ENCODE data around the gene CBX8. TPM values are rescaled to one million over a fixed set of nuclear protein-coding genes. Genes with fewer than 3 reads are reported as not detected.

CBX8 gene
- total RNA-seq, 1 experiment from 2014 or later, result 2.0 TPM

GRCh38 chr17:79832218-79833109, 35.6 kb upstream of the CBX8 start:
- CTCF ChIA-PET, result interaction anchor here (0.7 to 10.3 kb wide), 12 partner anchors 8 to 110 kb away, joined by 3 to 464 read pairs (median 4); partner anchors contain the start of gene CBX2
- Mint-ChIP-seq H3K27me3 (ENCODE audit: low read depth) (peaks cover 98% of the 10 kb centered on the region), H3K36me3 (no peaks in the 10 kb centered on the region; the same call in 1 of the 2 replicates), H3K9me3 (no peaks in the 10 kb centered on the region), H3K27ac (no peak overlapping the region; the same call in 1 of the 2 replicates), H3K4me3 (peak overlapping the region; percentile 65), H3K4me1 (peaks cover 38% of the 10 kb centered on the region)
- POLR2A ChIA-PET, result interaction anchor here (0.6 to 3.0 kb wide), 7 partner anchors 15 to 70 kb away, joined by 3 to 11 read pairs (median 5); partner anchors contain the start of gene CBX8
- no peak for ATAC-seq
- TF ChIP-seq ZNF423 (CRISPR knock-in tag; IDR thresholded peaks at IDR 0.05), result peak; percentile 66
- no peak for TF ChIP-seq JUN (CRISPR knock-in tag; IDR thresholded peaks at IDR 0.05)
- TF ChIP-seq AR (CRISPR knock-in tag; IDR thresholded peaks at IDR 0.05), result no peak
- peak; percentile 52; the same call in 1 of the 2 replicates for TF ChIP-seq GABPB1 (CRISPR knock-in tag; IDR thresholded peaks at IDR 0.05)
- no peak for TF ChIP-seq RELA (CRISPR knock-in tag; IDR thresholded peaks at IDR 0.05; ENCODE audit: borderline replicate concordance)
- 0 out of 2 replicates have a peak, but pooled peaks have one; percentile 40 for TF ChIP-seq FOXP4 (CRISPR knock-in tag; IDR thresholded peaks at IDR 0.05)
- no peak for TF ChIP-seq CREM (CRISPR knock-in tag; IDR thresholded peaks at IDR 0.05)
- TF ChIP-seq MYBL2 (CRISPR knock-in tag; IDR thresholded peaks at IDR 0.05), result no peak
- no peak for TF ChIP-seq NFATC4 (CRISPR knock-in tag; IDR thresholded peaks at IDR 0.05)
- no peak for TF ChIP-seq IRF2 (CRISPR knock-in tag; IDR thresholded peaks at IDR 0.05; ENCODE audit: borderline replicate concordance, low read depth)
- TF ChIP-seq USF1 (CRISPR knock-in tag; IDR thresholded peaks at IDR 0.05), result no peak
- DNase-seq (ENCODE audit: low spot score), result peak; percentile 58

- ATAC-seq (no peak), DNase-seq (ENCODE audit: low spot score) (peak; percentile 49)
- Mint-ChIP-seq H3K27me3 (ENCODE audit: low read depth) (peaks cover 98% of the 10 kb centered on the region), H3K27ac (no peak overlapping the region), H3K9me3 (no peaks in the 10 kb centered on the region), H3K4me3 (peak overlapping the region; percentile 55), H3K36me3 (no peaks in the 10 kb centered on the region; the same call in 1 of the 2 replicates), H3K4me1 (peaks cover 36% of the 10 kb centered on the region)
- ChIA-PET CTCF (interaction anchor here (0.7 to 10.3 kb wide), 13 partner anchors 9 to 120 kb away, joined by 3 to 464 read pairs (median 5); partner anchors contain the start of genes CBX2 and CBX4), POLR2A (interaction anchor here (1.2 to 3.0 kb wide), 2 partner anchors 16 to 35 kb away, joined by 5 to 11 read pairs; partner anchors contain the start of gene CBX8)
- TF ChIP-seq CTCF (IDR thresholded peaks at IDR 0.05) (no peak), E2F4 (CRISPR knock-in tag; IDR thresholded peaks at IDR 0.05; ENCODE audit: borderline replicate concordance, low read depth) (no peak), CREB1 (CRISPR knock-in tag; IDR thresholded peaks at IDR 0.05) (no peak), TCF7 (CRISPR knock-in tag; IDR thresholded peaks at IDR 0.05; ENCODE audit: low read depth) (no peak)
Observed at GRCh38 chr17:79831265-79832217, 34.7 kb upstream of the CBX8 start.

Measured in WTC11 (cell line).